OCI-M1 (cell line): ENCODE data around the gene STN1.
"Not testable (repeated sequence)": the region's sequence is repeated elsewhere in the genome, so short reads cannot be mapped to it uniquely, and the experiment has no call there.

ENCODE experiments used
- DNase-seq: peaks from one replicate; lab custom pipeline; 2025; lab: John Stamatoyannopoulos, UW

The STN1 gene

GRCh38 chr10:103861505-103861904 is 56.5 kb downstream of the STN1 start:
- DNase-seq = no peak

- peak; percentile 81 for DNase-seq
These were observed 58.6 kb downstream of the STN1 start for GRCh38 chr10:103859161-103860086.

GRCh38 chr10:103858360-103858759 is 59.6 kb downstream of the STN1 start:
- DNase-seq = no peak

- DNase-seq = no peak
These were observed 61.2 kb downstream of the STN1 start for GRCh38 chr10:103856797-103857170.

- no peak for DNase-seq
These were observed 61.9 kb downstream of the STN1 start for GRCh38 chr10:103855852-103856796.

GRCh38 chr10:103855424-103855823 is 62.6 kb downstream of the STN1 start, which contains the start of gene SH3PXD2A:
Gene SH3PXD2A, minus strand, starts transcription at chr10:103855576. Its CDS starts 310 bp downstream, at chr10:103855266.
- DNase-seq = no peak

- DNase-seq = no peak
These were observed 63.1 kb downstream of the STN1 start for GRCh38 chr10:103854686-103855391.

GRCh38 chr10:103854265-103854685 is 63.7 kb downstream of the STN1 start:
- no peak for DNase-seq

GRCh38 chr10:103853428-103854264 is 64.3 kb downstream of the STN1 start:
- no peak for DNase-seq

- DNase-seq = no peak
These were observed 65.1 kb downstream of the STN1 start for GRCh38 chr10:103852856-103853255.

GRCh38 chr10:103852189-103852711 is 65.7 kb downstream of the STN1 start:
- no peak for DNase-seq

GRCh38 chr10:103851261-103851660 is 66.7 kb downstream of the STN1 start:
- DNase-seq = no peak

- DNase-seq = no peak
These were observed 67.5 kb downstream of the STN1 start for GRCh38 chr10:103850572-103850895.

- DNase-seq = peak; percentile 56
These were observed 68.0 kb downstream of the STN1 start for GRCh38 chr10:103849880-103850571.

GRCh38 chr10:103849212-103849877 is 68.6 kb downstream of the STN1 start:
- no peak for DNase-seq

GRCh38 chr10:103847909-103848468 is 70.0 kb downstream of the STN1 start:
- no peak for DNase-seq

- DNase-seq = no peak
These were observed 70.6 kb downstream of the STN1 start for GRCh38 chr10:103847346-103847745.

- no peak for DNase-seq
These were observed 72.0 kb downstream of the STN1 start for GRCh38 chr10:103845972-103846371.

GRCh38 chr10:103845346-103845745 is 72.6 kb downstream of the STN1 start:
- DNase-seq = not testable (repeated sequence)
